GM19351 (cell line): Measurements from ENCODE around the gene EBF3.

Experiments used
- ATAC-seq: cut with Tn5 transposase; IDR thresholded peaks from one replicate; pipeline ENCODE4 v1.9.1; 2021; ENCODE audit warnings: mild to moderate bottlenecking, moderate library complexity; ENCODE audit not compliant: unreplicated experiment

Gene EBF3

GRCh38 chr10:129914153-129914855 lies 49.8 kb downstream of the EBF3 start:
- ATAC-seq, result no peak

GRCh38 chr10:129912986-129913695 lies 50.9 kb downstream of the EBF3 start:
- ATAC-seq, result no peak

- ATAC-seq, result no peak
These were observed 51.7 kb downstream of the EBF3 start for GRCh38 chr10:129912166-129912917.

GRCh38 chr10:129911451-129912165 lies 52.5 kb downstream of the EBF3 start:
- no peak for ATAC-seq

- ATAC-seq, result no peak
These were observed 53.2 kb downstream of the EBF3 start for GRCh38 chr10:129910861-129911260.

GRCh38 chr10:129909531-129910256 lies 54.4 kb downstream of the EBF3 start:
- no peak for ATAC-seq

- ATAC-seq, result no peak
These were observed 55.0 kb downstream of the EBF3 start for GRCh38 chr10:129909080-129909479.

GRCh38 chr10:129908406-129908805 lies 55.7 kb downstream of the EBF3 start:
- no peak for ATAC-seq

- ATAC-seq, result no peak
These were observed 58.5 kb downstream of the EBF3 start for GRCh38 chr10:129905553-129905952.

- no peak for ATAC-seq
These were observed 59.8 kb downstream of the EBF3 start for GRCh38 chr10:129904323-129904722.

- ATAC-seq, result no peak
These were observed 62.6 kb downstream of the EBF3 start for GRCh38 chr10:129901389-129902006.

GRCh38 chr10:129900825-129901224 lies 63.2 kb downstream of the EBF3 start:
- ATAC-seq, result no peak

GRCh38 chr10:129899276-129900130 lies 64.6 kb downstream of the EBF3 start:
- ATAC-seq, result no peak

- no peak for ATAC-seq
These were observed 65.3 kb downstream of the EBF3 start for GRCh38 chr10:129898706-129899268.

- no peak for ATAC-seq
These were observed 66.0 kb downstream of the EBF3 start for GRCh38 chr10:129897871-129898626.

- no peak for ATAC-seq
These were observed 67.2 kb downstream of the EBF3 start for GRCh38 chr10:129896860-129897200.

- ATAC-seq, result no peak
These were observed 67.8 kb downstream of the EBF3 start for GRCh38 chr10:129896136-129896859.

GRCh38 chr10:129895811-129896135 lies 68.3 kb downstream of the EBF3 start:
- ATAC-seq, result no peak
